Brain microvascular endothelial cell (primary cell): ENCODE measurements around the gene SESN3.
A peak's percentile ranks its signal among the peaks of the same experiment; 100 is the strongest.

Experiments used
- DNase-seq: peaks from one replicate; pipeline ENCODE4 v3.0.0-alpha.2; 2020
- H3K27ac ChIP-seq: fragments of 250-450 bp; sonication (Bioruptor Pico); 2 replicates; pipeline ENCODE4 v1.5.1; 2020; ENCODE audit warnings: mild to moderate bottlenecking, moderate library complexity
- H3K27me3 ChIP-seq: fragments of 250-450 bp; sonication (Bioruptor Pico); replicated peaks from 2 replicates; pipeline ENCODE4 v1.5.1; 2020; ENCODE audit warnings: mild to moderate bottlenecking
- H3K36me3 ChIP-seq: fragments of 250-450 bp; sonication (Bioruptor Pico); replicated peaks from 2 replicates; pipeline ENCODE4 v1.5.1; 2020; ENCODE audit warnings: mild to moderate bottlenecking
- H3K4me3 ChIP-seq: 2 replicates; pipeline ENCODE4 v1.5.1; 2011; ENCODE audit warnings: low read depth, mild to moderate bottlenecking, control low read depth, low read length, moderate library complexity
- in situ Hi-C: cut with HindIII; loops from 2 replicates; pipeline ENCODE4 v1.10.0; 2017; ENCODE audit warnings: low sequenced_read_pairs, low pct_ligation_motif_present
- TF ChIP-seq, protein P1 (sequence below): IDR thresholded peaks from 2 replicates; pipeline ENCODE4 v1.5.1; 2011; ENCODE audit warnings: low read depth, mild to moderate bottlenecking, moderate library complexity, low read length, control low read depth, inconsistent platforms; ENCODE audit errors: missing control alignments

The SESN3 gene

DNA sequence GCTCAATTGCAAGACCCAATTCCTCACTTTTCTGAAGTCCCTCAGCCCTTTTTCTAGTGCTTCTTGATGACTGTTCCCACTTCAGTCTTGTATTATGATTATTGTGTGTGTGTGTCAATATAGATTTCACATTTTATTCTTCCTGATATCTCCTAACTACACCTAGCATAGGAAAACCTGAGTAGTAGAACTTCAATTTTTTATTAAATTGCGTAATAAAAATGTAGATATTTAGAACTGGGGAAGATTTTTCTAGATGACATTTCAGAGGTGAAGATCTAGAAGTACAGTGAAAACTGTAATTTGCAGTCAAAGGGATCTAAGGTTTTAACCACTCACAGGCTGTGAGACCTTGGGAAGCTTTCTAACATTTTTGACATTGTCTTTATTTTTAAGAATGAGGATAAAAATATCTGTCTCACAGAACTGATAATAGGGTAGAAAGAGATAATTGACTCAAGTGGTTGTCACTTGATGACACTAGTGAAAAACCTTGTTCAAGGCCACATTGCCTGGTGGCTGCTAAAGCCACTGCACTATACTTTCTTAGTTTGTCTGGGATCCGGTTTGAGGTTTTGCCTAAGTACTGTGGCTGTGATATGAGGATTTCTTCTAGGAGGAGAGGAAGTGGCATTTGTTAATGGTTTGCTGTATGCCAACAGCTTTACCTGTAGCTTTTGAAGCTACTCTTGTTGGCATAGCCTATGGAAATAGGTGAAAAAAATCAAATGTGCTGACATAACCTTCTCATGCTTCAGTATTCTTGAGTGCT, 32.2 kb upstream of the SESN3 start:
- H3K36me3 ChIP-seq: no peaks in the 10 kb centered on the region
- in situ Hi-C loops: no loop called here
- no peak for DNase-seq
- H3K27ac ChIP-seq: no peak overlapping the region
- TF ChIP-seq, protein P1, sequence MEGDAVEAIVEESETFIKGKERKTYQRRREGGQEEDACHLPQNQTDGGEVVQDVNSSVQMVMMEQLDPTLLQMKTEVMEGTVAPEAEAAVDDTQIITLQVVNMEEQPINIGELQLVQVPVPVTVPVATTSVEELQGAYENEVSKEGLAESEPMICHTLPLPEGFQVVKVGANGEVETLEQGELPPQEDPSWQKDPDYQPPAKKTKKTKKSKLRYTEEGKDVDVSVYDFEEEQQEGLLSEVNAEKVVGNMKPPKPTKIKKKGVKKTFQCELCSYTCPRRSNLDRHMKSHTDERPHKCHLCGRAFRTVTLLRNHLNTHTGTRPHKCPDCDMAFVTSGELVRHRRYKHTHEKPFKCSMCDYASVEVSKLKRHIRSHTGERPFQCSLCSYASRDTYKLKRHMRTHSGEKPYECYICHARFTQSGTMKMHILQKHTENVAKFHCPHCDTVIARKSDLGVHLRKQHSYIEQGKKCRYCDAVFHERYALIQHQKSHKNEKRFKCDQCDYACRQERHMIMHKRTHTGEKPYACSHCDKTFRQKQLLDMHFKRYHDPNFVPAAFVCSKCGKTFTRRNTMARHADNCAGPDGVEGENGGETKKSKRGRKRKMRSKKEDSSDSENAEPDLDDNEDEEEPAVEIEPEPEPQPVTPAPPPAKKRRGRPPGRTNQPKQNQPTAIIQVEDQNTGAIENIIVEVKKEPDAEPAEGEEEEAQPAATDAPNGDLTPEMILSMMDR: no peak
- no peak overlapping the region for H3K4me3 ChIP-seq
- no peaks in the 10 kb centered on the region for H3K27me3 ChIP-seq

DNA sequence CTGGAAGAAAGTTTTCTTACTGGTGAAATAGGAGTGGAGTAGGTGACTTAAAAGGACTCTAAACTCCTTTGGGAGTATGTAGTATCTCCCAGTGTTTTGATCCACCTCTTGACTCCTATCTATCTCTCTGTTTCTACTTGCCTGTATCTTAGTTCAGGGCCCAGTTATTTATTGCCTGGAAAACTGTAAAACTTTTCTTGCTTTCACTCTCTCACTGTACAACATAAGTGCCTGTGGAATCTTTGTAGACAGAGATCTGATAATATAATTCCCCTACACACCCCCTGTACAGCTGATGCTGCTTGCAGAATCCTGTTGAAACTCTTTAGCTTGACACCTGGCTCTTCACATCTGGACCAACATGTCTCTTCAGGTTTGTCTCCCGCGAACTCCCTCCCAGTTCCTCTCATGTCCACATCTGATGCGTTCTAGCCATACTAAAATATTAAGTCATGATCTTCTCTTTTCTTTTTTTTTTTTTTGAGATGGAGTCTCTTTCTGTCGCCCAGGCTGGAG, 26.5 kb upstream of the SESN3 start:
- no peak overlapping the region for H3K4me3 ChIP-seq
- H3K27ac ChIP-seq: no peak overlapping the region
- no peaks in the 10 kb centered on the region for H3K27me3 ChIP-seq
- no peaks in the 10 kb centered on the region for H3K36me3 ChIP-seq
- TF ChIP-seq, protein P1: no peak
- no peak for DNase-seq
- in situ Hi-C loops: no loop called here

DNA sequence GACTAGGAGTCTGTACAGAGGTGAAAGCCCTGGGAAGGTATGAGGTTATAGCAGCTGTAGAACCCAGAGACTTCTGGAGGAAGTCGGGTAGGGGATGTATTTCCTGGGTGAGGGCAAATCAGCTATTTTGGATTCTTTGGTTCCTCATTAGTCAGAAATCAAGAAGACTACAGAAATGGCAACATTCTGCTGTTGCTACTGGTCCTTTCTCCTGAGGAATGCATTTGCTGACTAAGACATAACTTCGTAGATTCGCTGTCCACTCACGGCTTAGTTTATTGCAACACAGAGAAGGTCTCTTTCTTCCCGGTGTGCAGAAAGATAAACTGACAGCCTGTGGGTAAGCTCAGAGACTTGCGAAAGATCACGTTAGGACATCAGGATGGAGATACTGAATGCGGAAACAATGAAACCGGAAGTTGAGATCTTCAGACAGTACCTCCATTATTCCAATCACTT, 25.3 kb upstream of the SESN3 start:
- Histone ChIP-seq H3K4me3 (no peak overlapping the region), H3K27ac (no peak overlapping the region), H3K36me3 (no peaks in the 10 kb centered on the region), H3K27me3 (no peaks in the 10 kb centered on the region)
- in situ Hi-C loops: no loop called here
- peak; percentile 2 for DNase-seq
- TF ChIP-seq, protein P1: no peak

DNA sequence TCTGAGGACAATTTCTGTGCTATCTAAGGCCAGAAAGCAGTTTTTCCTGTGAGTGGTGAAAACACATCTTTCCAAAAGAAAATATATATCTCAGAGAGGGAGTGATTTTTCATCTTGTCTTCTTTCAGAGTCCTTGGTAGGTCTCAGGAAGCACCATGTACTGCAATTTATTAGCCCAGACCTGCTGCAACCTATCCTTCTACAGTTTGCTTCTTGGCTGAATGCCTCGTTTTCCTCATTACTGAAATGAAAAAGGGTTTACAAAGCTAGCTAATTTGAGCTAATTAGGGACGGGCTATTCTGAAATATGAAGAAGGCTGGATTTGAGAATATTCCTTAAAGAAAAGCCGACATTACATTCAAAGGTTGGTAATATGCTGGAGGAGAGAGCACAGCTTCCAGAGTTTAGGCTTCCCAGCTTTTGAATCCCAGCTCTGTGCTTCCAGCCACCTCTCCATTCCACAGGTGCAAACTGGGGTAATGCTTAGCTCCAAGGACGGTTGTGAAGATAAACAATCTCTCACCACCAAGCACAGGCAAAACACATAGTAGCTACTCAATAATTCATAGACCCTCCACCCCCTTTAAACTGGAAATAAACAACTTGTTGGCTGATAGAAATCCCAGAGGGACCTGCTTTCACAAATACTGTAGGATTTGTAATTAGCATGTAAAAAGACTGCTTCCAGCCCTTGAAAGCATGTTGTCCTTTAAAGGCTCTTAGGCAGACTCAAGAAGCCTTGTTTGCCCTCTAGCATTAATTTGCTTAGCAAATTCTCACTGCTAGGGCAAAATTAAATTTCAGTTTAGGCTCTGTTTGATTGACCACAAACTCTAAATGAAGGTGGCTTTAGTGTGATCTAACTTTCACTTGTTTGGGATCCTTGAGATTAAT, 24.5 kb upstream of the SESN3 start:
- Histone ChIP-seq H3K27ac (no peak overlapping the region), H3K27me3 (no peaks in the 10 kb centered on the region), H3K4me3 (no peak overlapping the region), H3K36me3 (no peaks in the 10 kb centered on the region)
- in situ Hi-C loops: no loop called here
- TF ChIP-seq, protein P1: no peak
- DNase-seq: no peak

DNA sequence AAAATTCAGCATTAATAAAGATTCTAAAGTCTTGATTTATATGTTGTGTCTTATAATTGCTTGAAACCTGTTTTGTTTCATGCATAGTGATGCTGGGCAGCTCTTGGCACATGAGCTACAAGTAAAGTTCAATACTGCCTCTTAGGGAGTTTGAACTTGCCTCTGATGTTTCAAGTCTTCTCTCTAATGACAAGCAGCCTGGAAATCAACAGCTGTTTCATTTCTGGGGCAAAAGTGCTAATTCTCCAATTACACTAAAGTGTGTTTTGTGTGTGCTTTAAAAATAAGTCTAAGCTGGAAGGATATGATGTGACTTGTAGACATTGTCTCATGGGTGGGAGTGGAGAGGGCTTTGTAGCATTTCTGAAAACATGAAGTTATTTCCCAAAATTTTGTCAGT, 23.7 kb upstream of the SESN3 start:
- no peak for DNase-seq
- in situ Hi-C loops: no loop called here
- no peak overlapping the region for H3K4me3 ChIP-seq
- no peak overlapping the region for H3K27ac ChIP-seq
- no peaks in the 10 kb centered on the region for H3K27me3 ChIP-seq
- H3K36me3 ChIP-seq: no peaks in the 10 kb centered on the region
- TF ChIP-seq, protein P1: no peak
